Mesothelial cell of epicardium (in vitro differentiated cells): ENCODE results near the gene DDX51. TPM values are rescaled to one million over a fixed set of nuclear protein-coding genes. Genes with fewer than 3 reads are reported as not detected.

ENCODE experiments used
- DNase-seq, 2 experiments: peaks; one replicate each; pipeline ENCODE4 v3.0.0; 2021; ENCODE audit warnings: low spot score in 2 of 2; ENCODE audit not compliant: unreplicated experiment in 2 of 2
- H3K27ac Mint-ChIP-seq: 2 replicates; pipeline ENCODE4 v1.8.0; 2021; ENCODE audit warnings: mixed read lengths
- H3K27me3 Mint-ChIP-seq: 2 replicates; pipeline ENCODE4 v1.8.0; 2021; ENCODE audit warnings: low read depth, mixed read lengths
- H3K36me3 Mint-ChIP-seq: 2 replicates; pipeline ENCODE4 v1.8.0; 2021; ENCODE audit warnings: mixed read lengths
- H3K4me1 Mint-ChIP-seq: 2 replicates; pipeline ENCODE4 v1.8.0; 2021; ENCODE audit warnings: mixed read lengths
- H3K4me3 Mint-ChIP-seq: 2 replicates; pipeline ENCODE4 v1.8.0; 2021; ENCODE audit warnings: mild to moderate bottlenecking, moderate library complexity, mixed read lengths
- H3K9me3 Mint-ChIP-seq: 2 replicates; pipeline ENCODE4 v1.8.0; 2021; ENCODE audit warnings: mixed read lengths
- total RNA-seq: library from RNA; stranded (reverse); gene quantifications from 3 replicates; pipeline ENCODE4 v1.2.1, GENCODE V29; 2021
- TF ChIP-seq, protein P1 (sequence below): fragments of 200-600 bp; sonication (generic); IDR thresholded peaks from one replicate; pipeline ENCODE4 v1.5.0; 2021; ENCODE audit warnings: antibody characterized with exemption; ENCODE audit not compliant: unreplicated experiment

The DDX51 gene
- total RNA-seq, 1 donor from 2014 or later, result 32.5 TPM

GRCh38 chr12:132147423-132148367, 3.6 kb upstream of the DDX51 start:
- peaks cover 4% of the 10 kb centered on the region for H3K36me3 Mint-ChIP-seq
- no peak overlapping the region for H3K27ac Mint-ChIP-seq
- DNase-seq, result no peak
- no peak overlapping the region for H3K4me3 Mint-ChIP-seq
- peaks cover 2% of the 10 kb centered on the region for H3K27me3 Mint-ChIP-seq
- no peaks in the 10 kb centered on the region for H3K9me3 Mint-ChIP-seq
- peaks cover 14% of the 10 kb centered on the region for H3K4me1 Mint-ChIP-seq
- TF ChIP-seq, protein P1, sequence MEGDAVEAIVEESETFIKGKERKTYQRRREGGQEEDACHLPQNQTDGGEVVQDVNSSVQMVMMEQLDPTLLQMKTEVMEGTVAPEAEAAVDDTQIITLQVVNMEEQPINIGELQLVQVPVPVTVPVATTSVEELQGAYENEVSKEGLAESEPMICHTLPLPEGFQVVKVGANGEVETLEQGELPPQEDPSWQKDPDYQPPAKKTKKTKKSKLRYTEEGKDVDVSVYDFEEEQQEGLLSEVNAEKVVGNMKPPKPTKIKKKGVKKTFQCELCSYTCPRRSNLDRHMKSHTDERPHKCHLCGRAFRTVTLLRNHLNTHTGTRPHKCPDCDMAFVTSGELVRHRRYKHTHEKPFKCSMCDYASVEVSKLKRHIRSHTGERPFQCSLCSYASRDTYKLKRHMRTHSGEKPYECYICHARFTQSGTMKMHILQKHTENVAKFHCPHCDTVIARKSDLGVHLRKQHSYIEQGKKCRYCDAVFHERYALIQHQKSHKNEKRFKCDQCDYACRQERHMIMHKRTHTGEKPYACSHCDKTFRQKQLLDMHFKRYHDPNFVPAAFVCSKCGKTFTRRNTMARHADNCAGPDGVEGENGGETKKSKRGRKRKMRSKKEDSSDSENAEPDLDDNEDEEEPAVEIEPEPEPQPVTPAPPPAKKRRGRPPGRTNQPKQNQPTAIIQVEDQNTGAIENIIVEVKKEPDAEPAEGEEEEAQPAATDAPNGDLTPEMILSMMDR, result no peak

- Mint-ChIP-seq H3K36me3 (peaks cover 4% of the 10 kb centered on the region), H3K27ac (no peak overlapping the region), H3K27me3 (peaks cover 2% of the 10 kb centered on the region), H3K4me1 (peaks cover 14% of the 10 kb centered on the region), H3K4me3 (no peak overlapping the region), H3K9me3 (no peaks in the 10 kb centered on the region)
- TF ChIP-seq, protein P1, result no peak
- DNase-seq, result no peak
These were observed 2.8 kb upstream of the DDX51 start for GRCh38 chr12:132146772-132147422.

DNA sequence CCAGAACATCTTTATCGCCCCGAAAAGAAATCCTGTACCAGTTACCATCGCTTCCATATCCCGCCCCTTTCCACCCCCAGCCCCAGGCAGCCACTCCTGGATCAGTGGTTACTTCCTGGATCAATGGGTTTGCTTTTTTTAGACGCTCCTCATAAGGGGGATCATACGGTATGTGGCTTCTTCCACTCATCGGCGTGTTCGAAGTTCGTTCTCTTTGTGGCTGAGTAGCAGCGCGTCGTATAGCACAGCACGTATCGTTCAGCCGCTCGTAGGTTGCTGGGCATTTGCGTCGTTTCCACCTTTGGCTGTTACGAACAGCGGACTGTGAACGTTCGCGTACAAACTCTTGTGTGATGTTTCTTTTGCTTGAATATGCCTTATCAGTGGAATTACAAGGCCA, 2.0 kb upstream of the DDX51 start:
- Mint-ChIP-seq H3K4me3 (peak overlapping the region; percentile 85), H3K36me3 (peaks cover 4% of the 10 kb centered on the region), H3K9me3 (no peaks in the 10 kb centered on the region), H3K4me1 (peaks cover 14% of the 10 kb centered on the region), H3K27me3 (peaks cover 2% of the 10 kb centered on the region), H3K27ac (no peak overlapping the region)
- no peak for DNase-seq
- TF ChIP-seq, protein P1, result no peak

GRCh38 chr12:132145334-132145733, 1.2 kb upstream of the DDX51 start:
- H3K4me1 Mint-ChIP-seq, result peaks cover 14% of the 10 kb centered on the region
- peak overlapping the region; percentile 85 for H3K4me3 Mint-ChIP-seq
- peaks cover 4% of the 10 kb centered on the region for H3K36me3 Mint-ChIP-seq
- no peak for DNase-seq
- peak overlapping the region; percentile 61 for H3K27ac Mint-ChIP-seq
- TF ChIP-seq, protein P1, result no peak
- peaks cover 2% of the 10 kb centered on the region for H3K27me3 Mint-ChIP-seq
- no peaks in the 10 kb centered on the region for H3K9me3 Mint-ChIP-seq

- Mint-ChIP-seq H3K9me3 (no peaks in the 10 kb centered on the region), H3K4me1 (peaks cover 14% of the 10 kb centered on the region), H3K27ac (peak overlapping the region; percentile 61), H3K4me3 (peak overlapping the region; percentile 85), H3K36me3 (peaks cover 6% of the 10 kb centered on the region), H3K27me3 (peaks cover 2% of the 10 kb centered on the region)
- no peak for DNase-seq
- TF ChIP-seq, protein P1, result no peak
These were observed 670 bp upstream of the DDX51 start for GRCh38 chr12:132144810-132145168.
